ENCODE measurements around the gene MACROD2. TPM values are rescaled to one million over a fixed set of nuclear protein-coding genes. Genes with fewer than 3 reads are reported as not detected.

Gene MACROD2
- total RNA-seq, 1 experiment from 2014 or later = 3.1 TPM

DNA sequence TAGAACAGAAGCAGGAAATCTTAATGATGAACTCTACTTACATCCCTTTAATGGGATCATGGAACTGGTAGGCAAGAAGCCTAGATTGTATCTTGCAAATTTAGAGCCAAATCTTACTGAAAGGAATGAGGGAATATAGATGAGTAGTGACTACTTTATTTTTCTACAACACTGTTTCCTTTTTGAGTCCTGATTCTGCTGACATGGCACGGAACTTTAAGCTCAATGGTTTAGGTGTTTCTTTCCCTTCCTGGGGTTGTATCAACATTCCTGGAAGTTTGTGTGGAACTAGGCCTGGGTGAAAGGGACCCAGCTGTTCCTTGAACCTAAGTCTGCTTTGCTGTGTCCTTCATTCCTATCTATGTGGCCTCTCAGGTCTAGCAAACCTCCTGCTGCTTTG lies 1047.4 kb downstream of the MACROD2 start:
- intact Hi-C loops (cut with micrococcal nuclease) = no loop called here
- Mint-ChIP-seq H3K36me3 (ENCODE audit: insufficient read depth, unreplicated experiment) (peaks cover 5% of the 10 kb centered on the region), H3K4me1 (ENCODE audit: insufficient read depth, unreplicated experiment) (peaks cover 43% of the 10 kb centered on the region), H3K27me3 (ENCODE audit: insufficient read depth, unreplicated experiment) (no peaks in the 10 kb centered on the region), H3K9me3 (ENCODE audit: unreplicated experiment) (peaks cover 8% of the 10 kb centered on the region), H3K27ac (ENCODE audit: low read depth, unreplicated experiment) (no peak overlapping the region), H3K4me3 (ENCODE audit: unreplicated experiment) (no peak overlapping the region)
- ChIA-PET POLR2A (interaction anchor here (0.7 to 9.0 kb wide), 5 partner anchors 12 to 400 kb away, joined by 3 to 231 read pairs (median 3); no protein-coding TSS in a partner anchor), CTCF (interaction anchor here (0.9 to 5.7 kb wide), 3 partner anchors 18 to 706 kb away, joined by 4 to 40 read pairs (median 20); partner anchors contain the start of gene FLRT3)
- DNase-seq (ENCODE audit: unreplicated experiment) = no peak
- TF ChIP-seq, protein P1, sequence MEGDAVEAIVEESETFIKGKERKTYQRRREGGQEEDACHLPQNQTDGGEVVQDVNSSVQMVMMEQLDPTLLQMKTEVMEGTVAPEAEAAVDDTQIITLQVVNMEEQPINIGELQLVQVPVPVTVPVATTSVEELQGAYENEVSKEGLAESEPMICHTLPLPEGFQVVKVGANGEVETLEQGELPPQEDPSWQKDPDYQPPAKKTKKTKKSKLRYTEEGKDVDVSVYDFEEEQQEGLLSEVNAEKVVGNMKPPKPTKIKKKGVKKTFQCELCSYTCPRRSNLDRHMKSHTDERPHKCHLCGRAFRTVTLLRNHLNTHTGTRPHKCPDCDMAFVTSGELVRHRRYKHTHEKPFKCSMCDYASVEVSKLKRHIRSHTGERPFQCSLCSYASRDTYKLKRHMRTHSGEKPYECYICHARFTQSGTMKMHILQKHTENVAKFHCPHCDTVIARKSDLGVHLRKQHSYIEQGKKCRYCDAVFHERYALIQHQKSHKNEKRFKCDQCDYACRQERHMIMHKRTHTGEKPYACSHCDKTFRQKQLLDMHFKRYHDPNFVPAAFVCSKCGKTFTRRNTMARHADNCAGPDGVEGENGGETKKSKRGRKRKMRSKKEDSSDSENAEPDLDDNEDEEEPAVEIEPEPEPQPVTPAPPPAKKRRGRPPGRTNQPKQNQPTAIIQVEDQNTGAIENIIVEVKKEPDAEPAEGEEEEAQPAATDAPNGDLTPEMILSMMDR (IDR thresholded peaks at IDR 0.05; ENCODE audit: unreplicated experiment) = no peak
- no TSS peak for BruUV-seq (replicated peaks)

DNA sequence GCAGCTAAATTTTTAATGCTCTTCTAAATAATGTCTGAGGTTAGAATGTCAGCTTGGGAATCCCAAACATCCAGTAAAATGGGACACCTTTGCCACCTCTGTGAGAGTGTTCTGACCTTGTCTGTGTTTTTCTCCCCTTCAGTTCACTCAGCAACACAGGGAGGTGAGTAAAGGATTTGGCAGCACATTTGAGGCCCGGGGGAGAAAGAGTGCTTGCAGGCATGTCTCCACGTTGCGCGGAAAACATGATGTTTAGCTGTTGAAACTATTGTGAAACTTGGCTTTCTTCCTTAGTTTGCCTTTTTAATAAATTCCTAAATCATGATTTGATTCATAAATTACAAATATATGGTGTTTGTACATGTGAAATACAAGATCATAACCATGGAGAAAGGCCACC lies 1049.9 kb downstream of the MACROD2 start:
- POLR2A ChIA-PET = interaction anchor here (0.6 to 9.0 kb wide), 29 partner anchors 9 to 770 kb away, joined by 3 to 231 read pairs (median 4); partner anchors contain the start of gene FLRT3
- BruUV-seq (replicated peaks) = no TSS peak

DNA sequence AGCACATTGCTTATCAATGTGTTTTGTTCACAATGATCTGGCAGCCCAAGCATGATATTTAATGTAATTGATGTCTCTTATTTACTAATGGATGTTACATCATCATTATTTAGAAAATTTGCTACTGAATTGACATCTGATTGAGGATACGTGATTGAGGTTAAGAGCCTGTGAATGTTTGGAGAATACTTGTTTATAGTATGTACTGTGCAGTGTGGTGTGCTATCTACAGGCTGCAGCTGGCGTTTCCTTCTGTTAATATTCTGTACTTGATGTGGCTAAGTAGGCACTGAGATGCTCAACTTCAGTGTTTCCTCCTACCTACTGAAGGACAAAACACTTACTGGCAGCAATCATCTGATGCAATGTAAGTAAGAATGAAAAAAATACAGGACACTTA lies 1051.7 kb downstream of the MACROD2 start:
- Mint-ChIP-seq H3K36me3 (ENCODE audit: insufficient read depth, unreplicated experiment) (peaks cover 5% of the 10 kb centered on the region), H3K4me1 (ENCODE audit: insufficient read depth, unreplicated experiment) (peaks cover 37% of the 10 kb centered on the region), H3K4me3 (ENCODE audit: unreplicated experiment) (no peak overlapping the region), H3K9me3 (ENCODE audit: unreplicated experiment) (no peaks in the 10 kb centered on the region), H3K27ac (ENCODE audit: low read depth, unreplicated experiment) (peak overlapping the region; percentile 92), H3K27me3 (ENCODE audit: insufficient read depth, unreplicated experiment) (no peaks in the 10 kb centered on the region)
- TF ChIP-seq, protein P1 (IDR thresholded peaks at IDR 0.05; ENCODE audit: unreplicated experiment) = no peak
- POLR2A ChIA-PET = interaction anchor here (0.6 to 9.0 kb wide), 9 partner anchors 13 to 711 kb away, joined by 3 to 231 read pairs (median 3); partner anchors contain the start of gene FLRT3
- CTCF ChIA-PET = interaction anchor here (0.7 to 5.7 kb wide), 4 partner anchors 14 to 855 kb away, joined by 3 to 40 read pairs (median 3); no protein-coding TSS in a partner anchor
- intact Hi-C loops (cut with micrococcal nuclease) = no loop called here
- no peak for DNase-seq (ENCODE audit: unreplicated experiment)
- BruUV-seq (replicated peaks) = no TSS peak

More for the DNA sequence above, 1049.9 kb downstream of the MACROD2 start:
- TF ChIP-seq, protein P1 (IDR thresholded peaks at IDR 0.05; ENCODE audit: unreplicated experiment) = no peak
- peak overlapping the region; percentile 49 for H3K4me3 Mint-ChIP-seq (ENCODE audit: unreplicated experiment)
- H3K36me3 Mint-ChIP-seq (ENCODE audit: insufficient read depth, unreplicated experiment) = peaks cover 5% of the 10 kb centered on the region
- no peaks in the 10 kb centered on the region for H3K27me3 Mint-ChIP-seq (ENCODE audit: insufficient read depth, unreplicated experiment)
- CTCF ChIA-PET = interaction anchor here (0.5 to 5.7 kb wide), 9 partner anchors 16 to 1482 kb away, joined by 3 to 40 read pairs (median 3); partner anchors contain the start of gene FLRT3
- peaks cover 8% of the 10 kb centered on the region for H3K9me3 Mint-ChIP-seq (ENCODE audit: unreplicated experiment)
- peak; percentile 89 for DNase-seq (ENCODE audit: unreplicated experiment)
- intact Hi-C loops (cut with micrococcal nuclease) = no loop called here
- peaks cover 37% of the 10 kb centered on the region for H3K4me1 Mint-ChIP-seq (ENCODE audit: insufficient read depth, unreplicated experiment)
- peak overlapping the region; percentile 92 for H3K27ac Mint-ChIP-seq (ENCODE audit: low read depth, unreplicated experiment)

DNA sequence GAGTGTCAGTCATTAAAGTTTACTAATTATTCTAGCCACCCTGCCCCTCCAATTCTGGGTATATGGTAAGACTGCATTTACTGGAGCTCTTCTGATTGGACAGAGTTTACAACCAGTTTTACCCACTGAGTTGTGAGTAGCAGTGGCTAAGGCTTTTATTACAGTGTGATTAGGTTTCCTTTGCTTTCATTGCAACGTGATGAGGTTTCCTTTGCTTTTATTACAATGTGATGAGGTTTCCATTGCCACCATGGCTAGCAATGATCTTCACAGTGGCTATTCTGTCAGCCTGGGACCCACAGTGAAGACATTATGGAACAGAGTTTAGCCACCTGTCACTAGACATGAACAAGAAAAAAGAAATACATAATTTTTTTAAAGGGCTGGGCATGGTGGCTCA lies 1052.3 kb downstream of the MACROD2 start:
- H3K27me3 Mint-ChIP-seq (ENCODE audit: insufficient read depth, unreplicated experiment) = no peaks in the 10 kb centered on the region
- POLR2A ChIA-PET = interaction anchor here (0.5 to 9.0 kb wide), 6 partner anchors 12 to 870 kb away, joined by 3 to 231 read pairs (median 4); partner anchors contain the start of gene FLRT3
- no peaks in the 10 kb centered on the region for H3K9me3 Mint-ChIP-seq (ENCODE audit: unreplicated experiment)
- H3K4me1 Mint-ChIP-seq (ENCODE audit: insufficient read depth, unreplicated experiment) = peaks cover 37% of the 10 kb centered on the region
- no peak for DNase-seq (ENCODE audit: unreplicated experiment)
- CTCF ChIA-PET = interaction anchor here (0.6 to 0.7 kb wide), 2 partner anchors 818 to 853 kb away, joined by 3 to 5 read pairs; no protein-coding TSS in a partner anchor
- BruUV-seq (replicated peaks) = no TSS peak
- H3K36me3 Mint-ChIP-seq (ENCODE audit: insufficient read depth, unreplicated experiment) = peaks cover 5% of the 10 kb centered on the region
- H3K27ac Mint-ChIP-seq (ENCODE audit: low read depth, unreplicated experiment) = no peak overlapping the region
- H3K4me3 Mint-ChIP-seq (ENCODE audit: unreplicated experiment) = no peak overlapping the region
- intact Hi-C loops (cut with micrococcal nuclease) = no loop called here
- TF ChIP-seq, protein P1 (IDR thresholded peaks at IDR 0.05; ENCODE audit: unreplicated experiment) = no peak

All from MCF 10A (cell line).